Right cardiac atrium (tissue), 5 donors: ENCODE data around the gene INTS7. TPM values are rescaled to one million over a fixed set of nuclear protein-coding genes. Genes with fewer than 3 reads are reported as not detected.

Source experiments
- ATAC-seq, 2 donors: fragments of 200-7000 bp; cut with Tn5 transposase; one replicate each; pipeline versions ENCODE4 v1.8.0 to v1.9.1; 2020; ENCODE audit warnings: moderate library complexity in 2 of 2, mild to moderate bottlenecking in 1 of 2
- DNase-seq, 3 donors: peaks; one replicate each; pipeline ENCODE4 v3.0.0-alpha.2; 2020
- H3K27ac ChIP-seq: one replicate; pipeline ENCODE4 v1.5.1; 2013; ENCODE audit warnings: mild to moderate bottlenecking, low read length, control low read depth, moderate library complexity
- H3K27me3 ChIP-seq: one replicate; pipeline ENCODE4 v1.6.1; 2013; ENCODE audit not compliant: control insufficient read depth, insufficient read depth
- H3K4me1 ChIP-seq: one replicate; pipeline ENCODE4 v1.6.1; 2013; ENCODE audit warnings: low read length; ENCODE audit not compliant: control insufficient read depth, insufficient read depth
- H3K4me3 ChIP-seq: one replicate; pipeline ENCODE4 v1.5.1; 2013; ENCODE audit warnings: low read length, control low read depth
- H3K9me3 ChIP-seq: one replicate; pipeline ENCODE4 v1.6.1; 2013; ENCODE audit warnings: low read length; ENCODE audit not compliant: control insufficient read depth
- WGBS: extraction: QIAGEN DNeasy Blood & Tissue Kit; methylation state at CpG from one replicate; pipeline ENCODE4 v1.1.7; 2013; 5-methylcytosine and 5-hydroxymethylcytosine counted together
- intact Hi-C, 4 donors: fragments of 100-400 bp; cut with DNase I; formaldehyde crosslinking; loops; one replicate each; pipeline versions ENCODE4 v1.11.0 to v1.14.0; 2022 to 2023
- microRNA-seq, 2 donors: library from miRNA; unstranded; fragments of <30 nt; microRNA quantifications; one replicate each; pipeline ENCODE4 v1.2.0, GENCODE V29; 2020 to 2021
- polyA plus RNA-seq: library from polyadenylated mRNA; stranded (reverse); fragments of 200-250 nt; gene quantifications from one replicate; pipeline ENCODE4 v1.2.3, GENCODE V29; 2013
- total RNA-seq, 4 donors: library from RNA; stranded (reverse); fragmentation: NEBNext Ultra II Directional; extraction: Animal tissue kit (Norgen Biotek cat#: 25700); gene quantifications; one replicate each; pipeline ENCODE4 v1.2.1, GENCODE V29; 2021
- donor health status: healthy with polysubstance abuse.
- donor health status: DM: no; HTN: yes; CAD: no.
- donor health status: DM: no; HTN: no; CAD: no.
- donor health status: DM: no; HTN: yes; CAD: no; lungs with severe emphysema.
- donor health status: DM: yes; HTN: yes; CAD: no.

Gene INTS7
- total and polyA plus RNA-seq, 5 donors = 3.6 to 12.2 (median 7.8) TPM

GRCh38 chr1:211902624-211903291, 132.6 kb downstream of the INTS7 start:
- no peak overlapping the region for H3K4me3 ChIP-seq
- intact Hi-C loops = no loop called here
- H3K27ac ChIP-seq = no peak overlapping the region
- DNase-seq (no peak), ATAC-seq (no peak)
- no peaks in the 10 kb centered on the region for H3K4me1 ChIP-seq
- H3K27me3 ChIP-seq = no peaks in the 10 kb centered on the region
- WGBS = 88% methylated on average over 4 of the region's 4 CpGs
- no peaks in the 10 kb centered on the region for H3K9me3 ChIP-seq

- no peak overlapping the region for H3K27ac ChIP-seq
- DNase-seq = no peak
- no peak overlapping the region for H3K4me3 ChIP-seq
- intact Hi-C loops = no loop called here
- WGBS = 87% methylated on average over 2 of the region's 2 CpGs
- H3K27me3 ChIP-seq = no peaks in the 10 kb centered on the region
- H3K4me1 ChIP-seq = no peaks in the 10 kb centered on the region
- no peaks in the 10 kb centered on the region for H3K9me3 ChIP-seq
- ATAC-seq = no peak
Observed at GRCh38 chr1:211901945-211902344, 133.4 kb downstream of the INTS7 start.

GRCh38 chr1:211900441-211900840, 134.9 kb downstream of the INTS7 start:
- DNase-seq = no peak
- ATAC-seq = no peak
- Histone ChIP-seq H3K27ac (no peak overlapping the region), H3K4me1 (no peaks in the 10 kb centered on the region), H3K4me3 (no peak overlapping the region), H3K27me3 (no peaks in the 10 kb centered on the region), H3K9me3 (no peaks in the 10 kb centered on the region)
- 93% methylated on average over 2 of the region's 2 CpGs for WGBS
- intact Hi-C loops = no loop called here

GRCh38 chr1:211896958-211897357, 138.4 kb downstream of the INTS7 start:
- ATAC-seq = no peak
- H3K27ac ChIP-seq = no peak overlapping the region

GRCh38 chr1:211895126-211895759, 140.1 kb downstream of the INTS7 start:
- Histone ChIP-seq H3K9me3 (no peaks in the 10 kb centered on the region), H3K27ac (no peak overlapping the region), H3K27me3 (no peaks in the 10 kb centered on the region), H3K4me3 (no peak overlapping the region), H3K4me1 (no peaks in the 10 kb centered on the region)
- intact Hi-C loops = no loop called here
- 53% methylated on average over 3 of the region's 3 CpGs for WGBS
- DNase-seq (no peak), ATAC-seq (no peak)

More at GRCh38 chr1:211896958-211897357, 138.4 kb downstream of the INTS7 start:
- WGBS = 51% methylated on average over 9 of the region's 9 CpGs
- H3K4me3 ChIP-seq = no peak overlapping the region
- intact Hi-C loops = no loop called here
- no peaks in the 10 kb centered on the region for H3K9me3 ChIP-seq
- H3K27me3 ChIP-seq = no peaks in the 10 kb centered on the region
- H3K4me1 ChIP-seq = no peaks in the 10 kb centered on the region
- no peak for DNase-seq

- 82% methylated on average over 5 of the region's 5 CpGs for WGBS
- H3K4me3 ChIP-seq = no peak overlapping the region
- no peak for ATAC-seq
- no peak overlapping the region for H3K27ac ChIP-seq
- H3K9me3 ChIP-seq = no peaks in the 10 kb centered on the region
- no peaks in the 10 kb centered on the region for H3K4me1 ChIP-seq
- DNase-seq = no peak
- intact Hi-C loops = no loop called here
- no peaks in the 10 kb centered on the region for H3K27me3 ChIP-seq
Observed at GRCh38 chr1:211894312-211894711, 141.0 kb downstream of the INTS7 start.

GRCh38 chr1:211893260-211893659, 142.1 kb downstream of the INTS7 start:
- WGBS = 77% methylated on average over 5 of the region's 5 CpGs
- intact Hi-C loops = no loop called here
- no peaks in the 10 kb centered on the region for H3K4me1 ChIP-seq
- H3K27me3 ChIP-seq = no peaks in the 10 kb centered on the region
- no peak for ATAC-seq
- no peak overlapping the region for H3K27ac ChIP-seq
- no peaks in the 10 kb centered on the region for H3K9me3 ChIP-seq
- no peak for DNase-seq
- no peak overlapping the region for H3K4me3 ChIP-seq

GRCh38 chr1:211892577-211892976, 142.8 kb downstream of the INTS7 start:
- no peak overlapping the region for H3K27ac ChIP-seq
- ATAC-seq (no peak), DNase-seq (no peak)
- no peaks in the 10 kb centered on the region for H3K9me3 ChIP-seq
- H3K4me3 ChIP-seq = no peak overlapping the region
- 33% methylated on average over 3 of the region's 3 CpGs for WGBS
- no peaks in the 10 kb centered on the region for H3K27me3 ChIP-seq
- no peaks in the 10 kb centered on the region for H3K4me1 ChIP-seq
- intact Hi-C loops = no loop called here

- DNase-seq (no peak), ATAC-seq (no peak)
- Histone ChIP-seq H3K4me1 (no peaks in the 10 kb centered on the region), H3K27ac (no peak overlapping the region), H3K9me3 (no peaks in the 10 kb centered on the region), H3K27me3 (no peaks in the 10 kb centered on the region), H3K4me3 (no peak overlapping the region)
- intact Hi-C loops = no loop called here
- WGBS = 82% methylated on average over 1 of the region's 1 CpG
Observed at GRCh38 chr1:211891708-211892107, 143.6 kb downstream of the INTS7 start.

Small RNAs within 50 kb of the gene (microRNA-seq; reads per million reads assigned to microRNA genes)
- gene MIR3122 = 0 reads per million in 2 donors

Other genes starting within 250 kb of the INTS7 start
- gene LPGAT1, start 204.8 kb downstream of the INTS7 start, total RNA-seq = 10 to 100 TPM; 34.3 to 58.8 (median 39.9) TPM
- gene LPGAT1, start 204.8 kb downstream of the INTS7 start, polyA plus RNA-seq = 10.1 TPM
- under 1 TPM; 0.14 to 0.85 (median 0.46) TPM for gene DTL, start 191 bp upstream of the INTS7 start, total RNA-seq
- gene DTL, start 191 bp upstream of the INTS7 start, polyA plus RNA-seq = 0.09 TPM
- gene PPP2R5A, start 249.9 kb upstream of the INTS7 start, total RNA-seq = 10 to 100 TPM; 58.4 to 72.0 (median 61.3) TPM
- gene PPP2R5A, start 249.9 kb upstream of the INTS7 start, polyA plus RNA-seq = 53.1 TPM